ENCODE results near the gene UBE2D3. TPM values are rescaled to one million over a fixed set of nuclear protein-coding genes. Genes with fewer than 3 reads are reported as not detected.

UBE2D3 gene
- total RNA-seq, 1 donor from 2014 or later = 327 TPM

DNA sequence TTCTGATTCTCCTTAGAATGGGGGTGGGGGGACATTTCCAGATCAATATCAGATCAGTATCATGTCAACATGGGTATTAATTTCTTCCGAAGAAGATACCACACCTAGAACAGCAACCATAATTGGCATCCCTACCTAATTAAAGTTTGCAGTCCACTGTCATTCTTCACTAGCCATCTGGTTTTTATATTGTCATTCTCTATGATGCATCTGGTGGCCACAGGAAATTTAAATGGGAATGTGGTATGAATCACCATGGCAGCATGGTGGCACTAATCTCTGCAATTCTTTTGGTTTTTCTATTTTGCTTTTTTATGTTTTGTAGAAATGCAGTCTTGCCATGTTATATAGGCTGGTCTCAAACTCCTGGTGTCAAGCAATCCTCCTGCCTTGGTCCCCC is 16.6 kb upstream of the UBE2D3 start:
- Mint-ChIP-seq H3K27ac (no peak overlapping the region), H3K27me3 (no peaks in the 10 kb centered on the region), H3K4me3 (no peak overlapping the region), H3K36me3 (ENCODE audit: low read depth) (peaks cover 2% of the 10 kb centered on the region), H3K4me1 (peaks cover 2% of the 10 kb centered on the region), H3K9me3 (peaks cover 3% of the 10 kb centered on the region)
- no peak for ATAC-seq (ENCODE audit: low read depth)
- ChIA-PET POLR2A (no interaction called here), CTCF (no interaction called here)
- TF ChIP-seq, protein P1, sequence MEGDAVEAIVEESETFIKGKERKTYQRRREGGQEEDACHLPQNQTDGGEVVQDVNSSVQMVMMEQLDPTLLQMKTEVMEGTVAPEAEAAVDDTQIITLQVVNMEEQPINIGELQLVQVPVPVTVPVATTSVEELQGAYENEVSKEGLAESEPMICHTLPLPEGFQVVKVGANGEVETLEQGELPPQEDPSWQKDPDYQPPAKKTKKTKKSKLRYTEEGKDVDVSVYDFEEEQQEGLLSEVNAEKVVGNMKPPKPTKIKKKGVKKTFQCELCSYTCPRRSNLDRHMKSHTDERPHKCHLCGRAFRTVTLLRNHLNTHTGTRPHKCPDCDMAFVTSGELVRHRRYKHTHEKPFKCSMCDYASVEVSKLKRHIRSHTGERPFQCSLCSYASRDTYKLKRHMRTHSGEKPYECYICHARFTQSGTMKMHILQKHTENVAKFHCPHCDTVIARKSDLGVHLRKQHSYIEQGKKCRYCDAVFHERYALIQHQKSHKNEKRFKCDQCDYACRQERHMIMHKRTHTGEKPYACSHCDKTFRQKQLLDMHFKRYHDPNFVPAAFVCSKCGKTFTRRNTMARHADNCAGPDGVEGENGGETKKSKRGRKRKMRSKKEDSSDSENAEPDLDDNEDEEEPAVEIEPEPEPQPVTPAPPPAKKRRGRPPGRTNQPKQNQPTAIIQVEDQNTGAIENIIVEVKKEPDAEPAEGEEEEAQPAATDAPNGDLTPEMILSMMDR (IDR thresholded peaks at IDR 0.05) = no peak
- intact Hi-C loops (cut with micrococcal nuclease) = no loop called here
- no peak for DNase-seq

DNA sequence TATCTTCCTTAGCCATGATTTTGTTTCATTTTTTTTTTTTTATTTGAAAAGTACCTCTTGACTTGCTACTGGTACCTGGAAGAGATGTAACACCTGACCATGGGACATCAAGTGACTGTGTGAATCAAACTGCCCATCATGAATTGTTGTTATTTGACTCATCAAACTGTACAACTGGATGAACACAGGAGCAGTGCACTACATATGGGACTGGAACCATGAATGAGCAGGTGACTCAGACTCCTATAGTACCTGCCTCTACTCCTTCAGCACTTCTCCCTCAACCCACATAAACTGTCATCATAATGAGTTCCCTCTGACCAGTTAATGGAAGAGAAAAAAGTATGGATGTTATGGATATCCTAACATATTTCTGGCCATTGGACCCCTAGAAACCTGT is 15.9 kb upstream of the UBE2D3 start:
- ChIA-PET POLR2A (no interaction called here), CTCF (no interaction called here)
- peaks cover 2% of the 10 kb centered on the region for H3K36me3 Mint-ChIP-seq (ENCODE audit: low read depth)
- no peak for ATAC-seq (ENCODE audit: low read depth)
- H3K4me3 Mint-ChIP-seq = no peak overlapping the region
- intact Hi-C loops (cut with micrococcal nuclease) = no loop called here
- no peak for DNase-seq
- H3K27ac Mint-ChIP-seq = no peak overlapping the region
- peaks cover 3% of the 10 kb centered on the region for H3K9me3 Mint-ChIP-seq
- TF ChIP-seq, protein P1 (IDR thresholded peaks at IDR 0.05) = no peak
- peaks cover 2% of the 10 kb centered on the region for H3K4me1 Mint-ChIP-seq
- H3K27me3 Mint-ChIP-seq = no peaks in the 10 kb centered on the region

DNA sequence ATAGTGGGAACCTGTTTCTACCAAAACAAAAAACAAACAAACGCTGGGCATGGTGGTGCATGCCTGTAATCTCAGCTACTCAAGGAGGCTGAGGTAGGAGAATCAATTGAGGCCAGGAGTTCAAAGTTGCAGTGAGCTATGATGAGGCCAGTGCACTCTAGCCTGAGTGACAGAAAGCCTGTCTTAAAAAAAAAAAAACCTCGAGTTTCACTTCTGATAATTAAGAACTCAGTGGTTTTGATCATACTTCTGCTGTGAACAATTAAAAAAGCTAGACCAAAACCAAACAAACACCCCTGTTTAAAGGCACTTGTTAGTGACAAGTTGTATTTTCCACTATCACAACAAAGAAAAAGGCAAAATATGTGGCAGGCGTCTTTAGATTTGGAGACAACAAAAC is 15.0 kb upstream of the UBE2D3 start:
- DNase-seq (no peak), ATAC-seq (ENCODE audit: low read depth) (no peak)
- intact Hi-C loops (cut with micrococcal nuclease) = no loop called here
- Mint-ChIP-seq H3K27me3 (no peaks in the 10 kb centered on the region), H3K36me3 (ENCODE audit: low read depth) (peaks cover 2% of the 10 kb centered on the region), H3K4me1 (peaks cover 2% of the 10 kb centered on the region), H3K4me3 (no peak overlapping the region), H3K27ac (no peak overlapping the region), H3K9me3 (peaks cover 3% of the 10 kb centered on the region)
- TF ChIP-seq, protein P1 (IDR thresholded peaks at IDR 0.05) = no peak
- ChIA-PET POLR2A (interaction anchor here (0.7 to 1.9 kb wide), 2 partner anchors 15 to 19 kb away, joined by 4 to 12 read pairs; partner anchors contain the start of gene UBE2D3), CTCF (no interaction called here)

GRCh38 chr4:102836596-102836995 is 9.2 kb upstream of the UBE2D3 start:
- ChIA-PET CTCF (no interaction called here), POLR2A (interaction anchor here (2.6 kb wide), 1 partner anchor 9 kb away, joined by 17 read pairs; the partner anchor contains the start of gene UBE2D3)
- Mint-ChIP-seq H3K27ac (no peak overlapping the region), H3K36me3 (ENCODE audit: low read depth) (no peaks in the 10 kb centered on the region), H3K27me3 (no peaks in the 10 kb centered on the region), H3K4me1 (no peaks in the 10 kb centered on the region), H3K4me3 (no peak overlapping the region), H3K9me3 (no peaks in the 10 kb centered on the region)
- ATAC-seq (ENCODE audit: low read depth) = no peak
- DNase-seq = no peak
- intact Hi-C loops (cut with micrococcal nuclease) = no loop called here
- TF ChIP-seq, protein P1 (IDR thresholded peaks at IDR 0.05) = no peak

- Mint-ChIP-seq H3K4me1 (peaks cover 14% of the 10 kb centered on the region), H3K27me3 (no peaks in the 10 kb centered on the region), H3K36me3 (ENCODE audit: low read depth) (peaks cover 4% of the 10 kb centered on the region), H3K27ac (no peak overlapping the region), H3K9me3 (no peaks in the 10 kb centered on the region), H3K4me3 (no peak overlapping the region)
- TF ChIP-seq, protein P1 (IDR thresholded peaks at IDR 0.05) = no peak
- ATAC-seq (ENCODE audit: low read depth) = no peak
- POLR2A ChIA-PET = interaction anchor here (1.2 kb wide), 1 partner anchor 35 kb away, joined by 4 read pairs; no protein-coding TSS in a partner anchor
- intact Hi-C loops (cut with micrococcal nuclease) = no loop called here
- no peak for DNase-seq
- CTCF ChIA-PET = no interaction called here
Measured at GRCh38 chr4:102832667-102833066, 5.3 kb upstream of the UBE2D3 start.
